Endothelial cell (in vitro differentiated cells): ENCODE measurements around the gene TRMT10C. TPM values are rescaled to one million over a fixed set of nuclear protein-coding genes. Genes with fewer than 3 reads are reported as not detected.
A peak's percentile ranks its signal among the peaks of the same experiment; 100 is the strongest.

Experiments used
- DNase-seq: peaks from one replicate; pipeline ENCODE4 v3.0.0; 2021; ENCODE audit warnings: low spot score
- H3K27ac Mint-ChIP-seq: one replicate; pipeline ENCODE4 v1.8.0; 2021; ENCODE audit warnings: mixed read lengths, inconsistent platforms; ENCODE audit not compliant: unreplicated experiment
- H3K27me3 Mint-ChIP-seq: one replicate; pipeline ENCODE4 v1.8.0; 2021; ENCODE audit warnings: mild to moderate bottlenecking, moderate library complexity, mixed read lengths, inconsistent platforms; ENCODE audit not compliant: unreplicated experiment
- H3K36me3 Mint-ChIP-seq: one replicate; pipeline ENCODE4 v1.8.0; 2021; ENCODE audit warnings: mild to moderate bottlenecking, low read depth, mixed read lengths, inconsistent platforms; ENCODE audit not compliant: unreplicated experiment
- H3K4me1 Mint-ChIP-seq: one replicate; pipeline ENCODE4 v1.8.0; 2021; ENCODE audit warnings: mild to moderate bottlenecking, mixed read lengths, inconsistent platforms; ENCODE audit not compliant: unreplicated experiment
- H3K4me3 Mint-ChIP-seq: one replicate; pipeline ENCODE4 v1.8.0; 2021; ENCODE audit warnings: mild to moderate bottlenecking, mixed read lengths, inconsistent platforms; ENCODE audit not compliant: unreplicated experiment
- H3K9me3 Mint-ChIP-seq: one replicate; pipeline ENCODE4 v1.8.0; 2021; ENCODE audit warnings: mixed read lengths, inconsistent platforms; ENCODE audit not compliant: unreplicated experiment
- long read RNA-seq: library from polyadenylated mRNA; unstranded; transcript quantifications from one replicate; pipeline ENCODE4 v2.0.0, GENCODE V29; 2020; ENCODE audit not compliant: unreplicated experiment
- total RNA-seq: library from RNA; stranded (reverse); fragmentation: NEBNext Ultra II Directional; extraction: Animal tissue kit (Norgen Biotek cat#: 25700); gene quantifications from one replicate; pipeline ENCODE4 v1.2.1, GENCODE V29; 2021; ENCODE audit not compliant: unreplicated experiment
- TF ChIP-seq, protein P1 (sequence below): fragments of 200-600 bp; sonication (generic); IDR thresholded peaks from one replicate; pipeline ENCODE4 v1.5.0; 2021; ENCODE audit warnings: antibody characterized with exemption; ENCODE audit not compliant: unreplicated experiment

Gene TRMT10C
- 26.3 TPM for total RNA-seq
- long read RNA-seq, transcript TRMT10C-201 (2 exons, 1,819 nt) = major isoform, 33 of 34 reads
- long read RNA-seq, partial matches to known transcripts = 1 of 34 reads
- long read RNA-seq, other reads (novel, unspliced or antisense) = 0 of 34 reads

DNA sequence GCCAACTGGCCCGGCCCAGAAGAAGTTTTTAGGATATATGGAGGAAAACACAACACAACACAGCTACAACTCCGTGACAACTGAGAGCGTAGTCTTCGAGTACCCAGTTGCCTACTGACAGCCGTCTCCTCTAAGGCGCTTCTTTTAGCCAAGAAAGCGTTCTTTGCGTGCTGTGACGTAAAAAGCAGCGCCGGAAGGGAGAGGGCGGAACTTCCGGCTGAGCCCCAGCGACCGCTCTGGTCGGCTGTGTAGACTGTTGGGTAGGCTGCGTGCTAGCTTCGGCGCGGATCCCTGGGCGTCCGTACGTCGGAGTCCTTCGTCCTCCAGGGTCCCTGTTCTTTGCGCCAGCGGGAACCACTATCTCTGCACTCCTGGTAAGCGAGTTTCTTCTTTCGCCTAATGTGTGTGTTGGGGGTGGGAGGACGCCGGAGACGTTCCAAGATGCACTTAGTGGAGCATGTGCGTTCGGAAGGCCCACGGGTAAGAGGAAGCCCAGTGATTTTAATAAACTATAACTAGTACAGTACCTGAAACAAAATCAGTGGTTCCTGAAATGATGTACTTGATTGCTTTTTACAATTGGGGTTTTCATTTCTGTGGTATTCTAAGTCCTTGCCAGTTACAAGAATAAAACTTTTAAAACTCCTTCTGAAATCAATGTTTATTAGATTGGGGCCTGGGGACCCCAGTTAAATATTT lies at the start of gene TRMT10C:
TRMT10C (plus strand) TSS at position 239 of the 699 bp plus-strand sequence. CDS start 2,914 bp downstream, outside the sequence.
- TF ChIP-seq, protein P1, sequence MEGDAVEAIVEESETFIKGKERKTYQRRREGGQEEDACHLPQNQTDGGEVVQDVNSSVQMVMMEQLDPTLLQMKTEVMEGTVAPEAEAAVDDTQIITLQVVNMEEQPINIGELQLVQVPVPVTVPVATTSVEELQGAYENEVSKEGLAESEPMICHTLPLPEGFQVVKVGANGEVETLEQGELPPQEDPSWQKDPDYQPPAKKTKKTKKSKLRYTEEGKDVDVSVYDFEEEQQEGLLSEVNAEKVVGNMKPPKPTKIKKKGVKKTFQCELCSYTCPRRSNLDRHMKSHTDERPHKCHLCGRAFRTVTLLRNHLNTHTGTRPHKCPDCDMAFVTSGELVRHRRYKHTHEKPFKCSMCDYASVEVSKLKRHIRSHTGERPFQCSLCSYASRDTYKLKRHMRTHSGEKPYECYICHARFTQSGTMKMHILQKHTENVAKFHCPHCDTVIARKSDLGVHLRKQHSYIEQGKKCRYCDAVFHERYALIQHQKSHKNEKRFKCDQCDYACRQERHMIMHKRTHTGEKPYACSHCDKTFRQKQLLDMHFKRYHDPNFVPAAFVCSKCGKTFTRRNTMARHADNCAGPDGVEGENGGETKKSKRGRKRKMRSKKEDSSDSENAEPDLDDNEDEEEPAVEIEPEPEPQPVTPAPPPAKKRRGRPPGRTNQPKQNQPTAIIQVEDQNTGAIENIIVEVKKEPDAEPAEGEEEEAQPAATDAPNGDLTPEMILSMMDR = no peak
- Mint-ChIP-seq H3K27me3 (peaks cover 3% of the 10 kb centered on the region), H3K36me3 (peaks cover 16% of the 10 kb centered on the region), H3K4me1 (peaks cover 14% of the 10 kb centered on the region), H3K9me3 (no peaks in the 10 kb centered on the region), H3K27ac (peak within 1 kb of the TSS; percentile 98), H3K4me3 (peak within 1 kb of the TSS; percentile 98)
- DNase-seq = peak; percentile 87

DNA sequence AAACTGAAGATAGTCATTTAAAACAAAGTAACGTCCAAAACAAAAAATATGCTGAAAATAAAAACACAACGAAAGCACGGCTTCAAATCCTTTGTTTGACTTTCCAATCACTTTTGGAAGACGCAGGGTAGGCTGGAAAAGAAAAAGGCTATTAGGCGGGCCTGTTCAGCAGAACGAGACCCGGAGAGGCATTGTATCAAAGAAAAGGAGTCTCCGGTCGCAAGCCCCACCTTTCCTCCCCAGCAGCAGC lies 49.3 kb upstream of the TRMT10C start:
- peaks cover 14% of the 10 kb centered on the region for H3K36me3 Mint-ChIP-seq
- DNase-seq = no peak
- H3K27me3 Mint-ChIP-seq = peaks cover 10% of the 10 kb centered on the region
- H3K27ac Mint-ChIP-seq = peak overlapping the region; percentile 97
- H3K9me3 Mint-ChIP-seq = no peaks in the 10 kb centered on the region
- TF ChIP-seq, protein P1 = no peak
- peak overlapping the region; percentile 98 for H3K4me3 Mint-ChIP-seq
- peaks cover 21% of the 10 kb centered on the region for H3K4me1 Mint-ChIP-seq

DNA sequence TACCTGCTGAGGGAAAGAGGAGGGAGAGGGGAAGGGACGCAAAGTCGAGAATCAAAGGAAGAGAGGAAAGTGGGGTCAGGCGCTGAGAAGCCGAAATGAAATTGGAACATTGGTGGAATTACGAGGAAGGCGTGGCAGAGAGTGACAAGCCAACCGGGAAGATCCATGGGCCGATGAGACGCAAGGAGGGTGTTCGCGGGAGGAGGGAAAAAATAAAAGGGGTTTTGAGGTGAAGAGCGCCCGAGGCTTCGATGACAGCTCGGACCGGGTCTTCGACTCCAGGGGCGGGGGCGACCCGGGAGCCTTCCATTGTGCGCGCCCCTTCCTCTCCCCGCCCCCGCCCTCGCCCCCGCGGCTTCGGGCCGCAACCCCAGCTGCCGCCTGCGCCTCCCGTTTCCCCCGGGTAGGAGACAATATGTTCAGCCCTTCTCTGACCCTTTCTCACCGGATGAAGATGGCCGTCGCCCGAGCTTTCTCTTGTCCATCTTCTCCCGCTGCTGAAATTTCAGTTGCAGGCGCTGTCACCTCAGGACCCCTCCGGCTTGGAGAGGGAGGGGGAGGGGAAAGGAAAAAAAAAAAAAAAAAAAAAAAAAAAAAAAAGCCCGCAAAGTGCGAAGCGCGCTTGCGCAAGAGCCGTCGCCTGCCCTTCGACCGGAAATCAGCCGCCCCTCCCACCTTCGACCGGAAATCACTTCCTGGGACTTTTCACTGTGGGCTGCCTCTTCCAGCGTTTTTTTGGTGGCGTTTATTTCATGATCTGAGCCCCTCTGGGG lies 48.8 kb upstream of the TRMT10C start, which contains the start of gene SENP7:
SENP7 (minus strand) TSS at position 567 of the 773 bp plus-strand sequence; CDS start at position 485, 82 bp downstream.
- Mint-ChIP-seq H3K36me3 (peaks cover 14% of the 10 kb centered on the region), H3K4me1 (peaks cover 23% of the 10 kb centered on the region), H3K27me3 (peaks cover 10% of the 10 kb centered on the region), H3K9me3 (no peaks in the 10 kb centered on the region), H3K4me3 (peak within 1 kb of the TSS; percentile 98), H3K27ac (peak within 1 kb of the TSS; percentile 97)
- TF ChIP-seq, protein P1 = no peak
- DNase-seq = peak; percentile 72

DNA sequence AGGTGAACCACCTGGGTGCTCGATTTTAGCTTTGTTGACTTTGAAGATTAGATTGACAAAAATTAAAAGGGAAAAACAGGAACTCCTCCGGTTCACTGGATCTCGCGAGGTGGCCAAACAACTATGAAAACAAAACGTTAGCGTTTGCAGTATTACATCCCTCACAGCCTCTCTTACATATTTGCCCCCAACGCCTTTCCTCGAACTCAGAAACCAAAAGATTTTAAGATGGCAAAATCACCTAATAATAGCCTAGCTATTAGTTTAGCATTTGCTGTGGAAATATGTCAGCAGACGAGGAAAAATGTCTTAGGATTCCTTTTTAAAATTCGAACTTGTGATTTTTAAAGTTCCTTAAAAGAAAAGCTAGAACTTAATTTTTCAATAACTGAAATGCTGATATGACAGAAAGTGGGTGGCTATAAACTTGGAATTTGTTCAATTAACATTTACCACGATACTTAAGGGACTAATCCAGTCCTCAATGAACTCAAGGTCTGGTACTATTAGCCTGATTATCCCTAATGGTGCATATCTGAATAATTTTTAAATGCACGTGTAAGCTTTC lies 48.2 kb upstream of the TRMT10C start:
- peak overlapping the region; percentile 98 for H3K4me3 Mint-ChIP-seq
- no peaks in the 10 kb centered on the region for H3K9me3 Mint-ChIP-seq
- DNase-seq = no peak
- peak overlapping the region; percentile 97 for H3K27ac Mint-ChIP-seq
- TF ChIP-seq, protein P1 = no peak
- H3K36me3 Mint-ChIP-seq = peaks cover 14% of the 10 kb centered on the region
- peaks cover 29% of the 10 kb centered on the region for H3K4me1 Mint-ChIP-seq
- H3K27me3 Mint-ChIP-seq = peaks cover 10% of the 10 kb centered on the region
